ENCODE measurements around the gene PSMC3. TPM values are rescaled to one million over a fixed set of nuclear protein-coding genes. Genes with fewer than 3 reads are reported as not detected.

PSMC3 gene
- total and polyA plus RNA-seq, 4 donors: 61.6 to 192 (median 141) TPM

DNA sequence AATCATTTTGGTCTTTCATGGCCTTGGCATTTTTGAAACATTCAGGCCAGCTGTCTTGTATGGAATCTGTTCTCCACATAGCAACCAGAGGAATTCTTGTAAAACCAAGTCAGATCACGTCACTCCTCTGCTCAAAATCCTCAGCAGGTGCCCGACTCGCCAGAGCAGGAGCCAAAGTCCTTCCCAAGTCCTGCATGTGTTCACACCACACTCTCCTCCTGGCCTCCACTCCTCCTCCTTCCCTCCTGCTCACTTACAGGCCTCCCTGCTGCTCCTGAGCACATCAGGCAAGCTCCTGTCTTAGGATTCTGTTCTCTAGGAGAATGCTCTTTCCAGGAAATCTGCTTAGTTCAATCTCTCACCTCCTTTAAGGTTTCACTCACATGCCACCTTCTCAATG is 6.9 kb upstream of the PSMC3 start:
- H3K4me3 ChIP-seq: no peak overlapping the region
- no peak for DNase-seq
- no peaks in the 10 kb centered on the region for H3K36me3 ChIP-seq (ENCODE audit: control insufficient read depth in 4 of 4, insufficient read depth in 4 of 4, low read length in 4 of 4)
- TF ChIP-seq, protein P1, sequence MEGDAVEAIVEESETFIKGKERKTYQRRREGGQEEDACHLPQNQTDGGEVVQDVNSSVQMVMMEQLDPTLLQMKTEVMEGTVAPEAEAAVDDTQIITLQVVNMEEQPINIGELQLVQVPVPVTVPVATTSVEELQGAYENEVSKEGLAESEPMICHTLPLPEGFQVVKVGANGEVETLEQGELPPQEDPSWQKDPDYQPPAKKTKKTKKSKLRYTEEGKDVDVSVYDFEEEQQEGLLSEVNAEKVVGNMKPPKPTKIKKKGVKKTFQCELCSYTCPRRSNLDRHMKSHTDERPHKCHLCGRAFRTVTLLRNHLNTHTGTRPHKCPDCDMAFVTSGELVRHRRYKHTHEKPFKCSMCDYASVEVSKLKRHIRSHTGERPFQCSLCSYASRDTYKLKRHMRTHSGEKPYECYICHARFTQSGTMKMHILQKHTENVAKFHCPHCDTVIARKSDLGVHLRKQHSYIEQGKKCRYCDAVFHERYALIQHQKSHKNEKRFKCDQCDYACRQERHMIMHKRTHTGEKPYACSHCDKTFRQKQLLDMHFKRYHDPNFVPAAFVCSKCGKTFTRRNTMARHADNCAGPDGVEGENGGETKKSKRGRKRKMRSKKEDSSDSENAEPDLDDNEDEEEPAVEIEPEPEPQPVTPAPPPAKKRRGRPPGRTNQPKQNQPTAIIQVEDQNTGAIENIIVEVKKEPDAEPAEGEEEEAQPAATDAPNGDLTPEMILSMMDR (IDR thresholded peaks at IDR 0.05; ENCODE audit: control extremely low read depth, extremely low read depth): no peak
- H3K4me1 ChIP-seq (ENCODE audit: control insufficient read depth in 5 of 5, insufficient read depth in 5 of 5, low read length in 5 of 5): peaks cover 0 to 4% (median 0%) of the 10 kb centered on the region in 5 donors
- H3K9me3 ChIP-seq (ENCODE audit: control insufficient read depth in 4 of 4, insufficient read depth in 3 of 4, low read length in 3 of 4): no peaks in the 10 kb centered on the region
- H3K9ac ChIP-seq (ENCODE audit: insufficient read depth in 1 of 2, low read length in 2 of 2): no peak overlapping the region
- 79 to 92% methylated on average over 3 of the region's 3 CpGs for WGBS, 2 donors
- H3K27me3 ChIP-seq (ENCODE audit: control insufficient read depth in 3 of 3, insufficient read depth in 3 of 3, low read length in 2 of 3): no peaks in the 10 kb centered on the region
- ATAC-seq (ENCODE audit: insufficient read depth, low FRiP score): no peak
- no peak overlapping the region for H3K27ac ChIP-seq (ENCODE audit: low read depth in 1 of 2, low read length in 1 of 2)

DNA sequence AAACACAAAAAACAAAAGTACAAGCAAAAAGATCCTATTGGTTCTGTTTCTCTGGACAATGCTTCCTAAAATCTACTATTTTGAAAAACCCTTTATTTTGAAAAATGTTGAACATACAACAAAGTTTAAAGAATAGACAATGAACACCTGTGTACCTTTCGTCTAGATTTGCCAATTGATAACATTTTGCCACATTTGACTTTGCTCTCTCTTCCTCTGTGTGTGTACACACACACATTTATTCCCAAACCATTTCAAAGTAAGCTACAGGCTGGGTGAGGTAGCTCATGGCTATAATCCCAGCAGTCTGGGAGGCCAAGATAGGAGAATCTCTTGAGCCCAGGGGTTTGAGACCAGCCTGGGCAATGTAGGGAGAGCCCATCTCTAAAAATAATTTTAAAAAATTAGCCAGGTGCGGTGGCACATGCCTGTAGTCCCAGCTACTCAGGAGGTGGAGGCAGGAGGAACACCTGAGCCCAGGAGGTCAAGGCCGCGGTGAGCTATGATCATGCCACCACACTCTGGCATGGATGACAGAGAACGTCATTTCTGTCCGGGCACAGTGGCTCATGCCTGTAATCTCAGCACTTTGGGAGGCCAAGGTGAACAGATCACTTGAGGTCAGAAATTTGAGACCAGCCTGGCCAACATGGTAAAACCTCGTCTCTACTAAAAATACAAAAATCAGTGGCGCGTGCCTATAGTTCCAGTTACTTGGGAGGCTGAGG is 5.3 kb upstream of the PSMC3 start:
- TF ChIP-seq, protein P1 (IDR thresholded peaks at IDR 0.05; ENCODE audit: control extremely low read depth, extremely low read depth): no peak
- no peak overlapping the region for H3K4me3 ChIP-seq
- no peak for DNase-seq
- WGBS, 2 donors: 88 to 92% methylated on average over 9 of the region's 9 CpGs
- H3K27me3 ChIP-seq (ENCODE audit: control insufficient read depth in 3 of 3, insufficient read depth in 3 of 3, low read length in 2 of 3): no peaks in the 10 kb centered on the region
- H3K36me3 ChIP-seq (ENCODE audit: control insufficient read depth in 4 of 4, insufficient read depth in 4 of 4, low read length in 4 of 4): no peaks in the 10 kb centered on the region
- no peak for ATAC-seq (ENCODE audit: insufficient read depth, low FRiP score)
- no peak overlapping the region for H3K27ac ChIP-seq (ENCODE audit: low read depth in 1 of 2, low read length in 1 of 2)
- H3K9me3 ChIP-seq (ENCODE audit: control insufficient read depth in 4 of 4, insufficient read depth in 3 of 4, low read length in 3 of 4): no peaks in the 10 kb centered on the region
- no peaks in the 10 kb centered on the region for H3K4me1 ChIP-seq (ENCODE audit: control insufficient read depth in 5 of 5, insufficient read depth in 5 of 5, low read length in 5 of 5)
- H3K9ac ChIP-seq (ENCODE audit: insufficient read depth in 1 of 2, low read length in 2 of 2): no peak overlapping the region

DNA sequence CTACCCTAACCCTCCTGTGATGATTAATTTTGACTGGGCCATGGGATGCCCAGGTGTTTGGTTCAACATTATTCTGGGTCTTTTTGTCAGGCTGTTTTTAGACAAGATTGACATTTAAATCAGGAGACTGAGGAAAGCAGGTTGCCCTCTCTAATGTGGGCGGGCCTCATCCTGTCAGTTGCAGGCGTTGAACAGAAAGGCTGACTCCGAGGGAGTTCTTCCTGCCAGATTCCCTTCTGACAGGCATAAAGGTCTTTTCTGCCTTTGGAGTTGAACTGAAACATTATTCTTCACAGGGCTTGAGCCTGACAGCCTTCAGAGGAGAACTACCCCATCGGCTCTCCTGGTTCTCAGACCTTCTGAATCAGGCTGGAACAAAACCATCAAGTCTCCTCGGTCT is 4.3 kb upstream of the PSMC3 start:
- no peaks in the 10 kb centered on the region for H3K27me3 ChIP-seq (ENCODE audit: control insufficient read depth in 3 of 3, insufficient read depth in 3 of 3, low read length in 2 of 3)
- TF ChIP-seq, protein P1 (IDR thresholded peaks at IDR 0.05; ENCODE audit: control extremely low read depth, extremely low read depth): no peak
- no peak overlapping the region for H3K4me3 ChIP-seq
- no peak overlapping the region for H3K27ac ChIP-seq (ENCODE audit: low read depth in 1 of 2, low read length in 1 of 2)
- peaks cover 0 to 1% (median 0%) of the 10 kb centered on the region in 5 donors for H3K4me1 ChIP-seq (ENCODE audit: control insufficient read depth in 5 of 5, insufficient read depth in 5 of 5, low read length in 5 of 5)
- no peak overlapping the region for H3K9ac ChIP-seq (ENCODE audit: insufficient read depth in 1 of 2, low read length in 2 of 2)
- ATAC-seq (ENCODE audit: insufficient read depth, low FRiP score) (no peak), DNase-seq (no peak)
- H3K9me3 ChIP-seq (ENCODE audit: control insufficient read depth in 4 of 4, insufficient read depth in 3 of 4, low read length in 3 of 4): no peaks in the 10 kb centered on the region
- 68 to 72% methylated on average over 5 of the region's 5 CpGs for WGBS, 2 donors
- H3K36me3 ChIP-seq (ENCODE audit: control insufficient read depth in 4 of 4, insufficient read depth in 4 of 4, low read length in 4 of 4): no peaks in the 10 kb centered on the region
